SK-N-MC (cell line): Measurements from ENCODE around the gene PIN4.
A peak's percentile ranks its signal among the peaks of the same experiment; 100 is the strongest.

Source experiments
- DNase-seq: peaks from one replicate; pipeline ENCODE4 v3.0.0-alpha.2; 2011; ENCODE audit warnings: low read depth, low spot score
- H3K27ac ChIP-seq: fragments of 200-600 bp; sonication (generic); 2 replicates; pipeline ENCODE4 v1.5.1; 2016; ENCODE audit warnings: mixed run types
- H3K36me3 ChIP-seq: fragments of 200-600 bp; sonication (generic); 2 replicates; pipeline ENCODE4 v1.6.1; 2017; ENCODE audit warnings: antibody characterized with exemption, low read length, mixed read lengths; ENCODE audit not compliant: insufficient read depth
- H3K4me3 ChIP-seq: fragments of 200-600 bp; sonication (generic); 2 replicates; pipeline ENCODE4 v1.5.1; 2016
- H3K9ac ChIP-seq: fragments of 200-600 bp; sonication (generic); 2 replicates; pipeline ENCODE4 v1.8.0; 2017; ENCODE audit warnings: mixed run types, mixed read lengths; ENCODE audit not compliant: insufficient read length
- H3K9me3 ChIP-seq: fragments of 200-600 bp; sonication (generic); 2 replicates; pipeline ENCODE4 v1.6.1; 2017; ENCODE audit warnings: low read depth, mild to moderate bottlenecking, antibody characterized with exemption, low read length, moderate library complexity, mixed read lengths
- EZH2 ChIP-seq: fragments of 200-600 bp; sonication (generic); IDR thresholded peaks from one replicate; pipeline ENCODE4 v1.6.1; 2017; ENCODE audit warnings: antibody characterized with exemption
- FOXP2 ChIP-seq: optimal IDR thresholded peaks from 2 replicates; pipeline ENCODE3; 2011; ENCODE audit warnings: mild to moderate bottlenecking, moderate library complexity; ENCODE audit not compliant: insufficient read depth; ENCODE audit errors: extremely low read length, control extremely low read depth
- POLR2AphosphoS5 ChIP-seq: IDR thresholded peaks from 2 replicates; pipeline ENCODE4 v1.6.1; 2012; ENCODE audit warnings: mild to moderate bottlenecking, low read depth, low read length, borderline replicate concordance

PIN4 gene

GRCh38 chrX:72176981-72177380, 4.6 kb upstream of the PIN4 start:
- Histone ChIP-seq H3K9ac (no peak overlapping the region), H3K27ac (no peak overlapping the region), H3K36me3 (no peaks in the 10 kb centered on the region), H3K4me3 (no peak overlapping the region), H3K9me3 (no peaks in the 10 kb centered on the region)
- no peak for TF ChIP-seq EZH2
- TF ChIP-seq FOXP2, result no peak
- no peak for TF ChIP-seq POLR2AphosphoS5
- no peak for DNase-seq

- H3K36me3 ChIP-seq, result no peaks in the 10 kb centered on the region
- no peak for DNase-seq
- H3K27ac ChIP-seq, result peak overlapping the region; percentile 90
- TF ChIP-seq EZH2, result no peak
- TF ChIP-seq POLR2AphosphoS5, result no peak
- no peak for TF ChIP-seq FOXP2
- no peaks in the 10 kb centered on the region for H3K9me3 ChIP-seq
- H3K9ac ChIP-seq, result peak overlapping the region; percentile 91
- H3K4me3 ChIP-seq, result peak overlapping the region; percentile 90
These were observed 1.0 kb upstream of the PIN4 start for GRCh38 chrX:72180539-72180938.

GRCh38 chrX:72182924-72183323, 1.4 kb downstream of the PIN4 start:
- no peaks in the 10 kb centered on the region for H3K36me3 ChIP-seq
- H3K9ac ChIP-seq, result no peak overlapping the region
- no peak for DNase-seq
- H3K4me3 ChIP-seq, result peak overlapping the region; percentile 90; the same call in 1 of the 2 replicates
- no peaks in the 10 kb centered on the region for H3K9me3 ChIP-seq
- TF ChIP-seq POLR2AphosphoS5, result no peak
- TF ChIP-seq FOXP2, result no peak
- no peak for TF ChIP-seq EZH2
- H3K27ac ChIP-seq, result no peak overlapping the region

- Histone ChIP-seq H3K9ac (no peak overlapping the region), H3K36me3 (peaks cover 11% of the 10 kb centered on the region; the same call in 1 of the 2 replicates), H3K27ac (no peak overlapping the region), H3K9me3 (no peaks in the 10 kb centered on the region), H3K4me3 (no peak overlapping the region)
- no peak for TF ChIP-seq FOXP2
- TF ChIP-seq POLR2AphosphoS5, result no peak
- no peak for TF ChIP-seq EZH2
- no peak for DNase-seq
These were observed 20.4 kb downstream of the PIN4 start for GRCh38 chrX:72201836-72202536.

- H3K4me3 ChIP-seq, result no peak overlapping the region
- no peak overlapping the region for H3K9ac ChIP-seq
- TF ChIP-seq POLR2AphosphoS5 (no peak), FOXP2 (no peak), EZH2 (no peak)
- H3K9me3 ChIP-seq, result no peaks in the 10 kb centered on the region
- peaks cover 17% of the 10 kb centered on the region; the same call in 1 of the 2 replicates for H3K36me3 ChIP-seq
- H3K27ac ChIP-seq, result no peak overlapping the region
- DNase-seq, result no peak
These were observed 21.3 kb downstream of the PIN4 start for GRCh38 chrX:72202792-72203401.

- TF ChIP-seq POLR2AphosphoS5 (no peak), FOXP2 (no peak), EZH2 (no peak)
- Histone ChIP-seq H3K27ac (no peak overlapping the region), H3K36me3 (peaks cover 19% of the 10 kb centered on the region; the same call in 1 of the 2 replicates), H3K4me3 (no peak overlapping the region), H3K9ac (no peak overlapping the region), H3K9me3 (no peaks in the 10 kb centered on the region)
- DNase-seq, result no peak
These were observed 21.9 kb downstream of the PIN4 start for GRCh38 chrX:72203421-72203820.

- Histone ChIP-seq H3K36me3 (peaks cover 18% of the 10 kb centered on the region; the same call in 1 of the 2 replicates), H3K9me3 (no peaks in the 10 kb centered on the region), H3K4me3 (no peak overlapping the region), H3K27ac (no peak overlapping the region), H3K9ac (no peak overlapping the region)
- TF ChIP-seq POLR2AphosphoS5 (no peak), EZH2 (no peak), FOXP2 (no peak)
- no peak for DNase-seq
These were observed 24.1 kb downstream of the PIN4 start for GRCh38 chrX:72205706-72206105.

- Histone ChIP-seq H3K9ac (no peak overlapping the region), H3K36me3 (peaks cover 18% of the 10 kb centered on the region; the same call in 1 of the 2 replicates), H3K9me3 (no peaks in the 10 kb centered on the region), H3K27ac (no peak overlapping the region), H3K4me3 (no peak overlapping the region)
- no peak for DNase-seq
- TF ChIP-seq EZH2 (no peak), FOXP2 (no peak), POLR2AphosphoS5 (no peak)
These were observed 25.8 kb downstream of the PIN4 start for GRCh38 chrX:72207366-72207765.
